CD8-positive, alpha-beta memory T cell (primary cell): ENCODE data around the gene CCS. TPM values are rescaled to one million over a fixed set of nuclear protein-coding genes. Genes with fewer than 3 reads are reported as not detected.
A peak's percentile ranks its signal among the peaks of the same experiment; 100 is the strongest.

Source experiments
- CTCF ChIA-PET: fragments of 350-600 bp; sonication (Branson Sonifier 250); formaldehyde crosslinking; loops from one replicate; lab custom pipeline; 2021; ENCODE audit warnings: antibody characterized with exemption; lab: Charles Lee
- POLR2A ChIA-PET: fragments of 350-600 bp; sonication (Branson Sonifier 250); formaldehyde crosslinking; loops from one replicate; lab custom pipeline; 2021; ENCODE audit warnings: antibody characterized with exemption; lab: Charles Lee
- DNase-seq, 5 donors: peaks; one replicate each; pipeline versions ENCODE4 v3.0.0 to v3.0.0-alpha.2; 2020 to 2022; ENCODE audit warnings: mixed read lengths in 1 of 5
- H3K27ac ChIP-seq: one replicate; pipeline ENCODE4 v1.7.0; 2013; ENCODE audit warnings: low read depth, mild to moderate bottlenecking, low read length, moderate library complexity
- H3K27me3 ChIP-seq: 2 replicates; pipeline ENCODE4 v1.7.0; 2013; ENCODE audit warnings: low read length, mild to moderate bottlenecking; ENCODE audit not compliant: insufficient read depth, poor library complexity, severe bottlenecking
- H3K36me3 ChIP-seq: 2 replicates; pipeline ENCODE4 v1.7.0; 2013; ENCODE audit warnings: mild to moderate bottlenecking, low read length, moderate library complexity; ENCODE audit not compliant: insufficient read depth
- H3K4me1 ChIP-seq: 2 replicates; pipeline ENCODE4 v1.7.0; 2013; ENCODE audit warnings: mild to moderate bottlenecking, low read length, moderate library complexity; ENCODE audit not compliant: insufficient read depth
- H3K4me3 ChIP-seq: 2 replicates; pipeline ENCODE4 v1.7.0; 2013; ENCODE audit warnings: mild to moderate bottlenecking, low read length
- H3K9me3 ChIP-seq: 2 replicates; pipeline ENCODE4 v1.7.0; 2013; ENCODE audit warnings: mild to moderate bottlenecking, low read length
- H3K27ac Mint-ChIP-seq, 8 donors: one replicate each; pipeline ENCODE4 v1.8.0; 2020 to 2021; ENCODE audit warnings: mixed read lengths in 8 of 8, mild to moderate bottlenecking in 6 of 8, inconsistent platforms in 3 of 8, moderate library complexity in 3 of 8
- H3K27me3 Mint-ChIP-seq, 2 donors: one replicate each; pipeline ENCODE4 v1.8.0; 2020 to 2021; ENCODE audit warnings: mixed read lengths in 2 of 2, mild to moderate bottlenecking in 1 of 2, moderate library complexity in 1 of 2
- H3K36me3 Mint-ChIP-seq, 3 donors: one replicate each; pipeline ENCODE4 v1.8.0; 2020 to 2021; ENCODE audit warnings: mixed read lengths in 3 of 3, inconsistent platforms in 1 of 3, mild to moderate bottlenecking in 1 of 3
- H3K4me1 Mint-ChIP-seq, 3 donors: one replicate each; pipeline ENCODE4 v1.8.0; 2020 to 2021; ENCODE audit warnings: mixed read lengths in 3 of 3, inconsistent platforms in 1 of 3, mild to moderate bottlenecking in 1 of 3
- H3K4me3 Mint-ChIP-seq, 7 donors: one replicate each; pipeline ENCODE4 v1.8.0; 2020 to 2021; ENCODE audit warnings: mixed read lengths in 7 of 7, mild to moderate bottlenecking in 6 of 7, moderate library complexity in 4 of 7, inconsistent platforms in 2 of 7
- H3K9me3 Mint-ChIP-seq, 5 donors: one replicate each; pipeline ENCODE4 v1.8.0; 2020 to 2022; ENCODE audit warnings: mixed read lengths in 5 of 5, mild to moderate bottlenecking in 3 of 5, moderate library complexity in 2 of 5, inconsistent platforms in 1 of 5
- polyA plus RNA-seq: library from polyadenylated mRNA; unstranded; fragments of 300-500 nt; fragmentation: Illumina TruSeq; gene quantifications from one replicate; pipeline ENCODE4 v1.2.3, GENCODE V29; 2021
- total RNA-seq, 2 experiments: library from RNA; stranded (reverse); gene quantifications; one replicate each; pipeline ENCODE4 v1.2.3, GENCODE V29; 2021

Gene CCS
- total and polyA plus RNA-seq, 3 experiments from 2014 or later: 24.1 to 41.1 (median 25.7) TPM

GRCh38 chr11:66652651-66653050 is 59.7 kb downstream of the CCS start:
- no peak overlapping the region for H3K4me3 Mint-ChIP-seq
- peaks cover 0 to 63% (median 19%) of the 10 kb centered on the region in 3 donors for H3K36me3 Mint-ChIP-seq
- POLR2A ChIA-PET: interaction anchor here (3.6 kb wide), 1 partner anchor 13 kb away, joined by 30 read pairs; the partner anchor contains the start of gene RBM4
- no peak overlapping the region for H3K4me3 ChIP-seq
- DNase-seq: no peak
- no peaks in the 10 kb centered on the region for H3K9me3 ChIP-seq
- H3K4me1 ChIP-seq: peaks cover 9% of the 10 kb centered on the region
- H3K27me3 Mint-ChIP-seq: no peaks in the 10 kb centered on the region
- peaks cover 13% of the 10 kb centered on the region for H3K36me3 ChIP-seq
- peak overlapping the region in 5 of 8 donors; percentile 29 to 79 (median 61) for H3K27ac Mint-ChIP-seq
- H3K27ac ChIP-seq: no peak overlapping the region
- CTCF ChIA-PET: interaction anchor here (0.7 to 1.2 kb wide), 2 partner anchors 12 to 214 kb away, joined by 3 read pairs; partner anchors contain the start of gene MRPL11
- peaks cover 31 to 50% (median 38%) of the 10 kb centered on the region in 3 donors for H3K4me1 Mint-ChIP-seq
- H3K9me3 Mint-ChIP-seq: no peaks in the 10 kb centered on the region
- H3K27me3 ChIP-seq: no peaks in the 10 kb centered on the region

- Mint-ChIP-seq H3K27ac (peak overlapping the region in 2 of 8 donors; percentile 42 to 46), H3K4me1 (peaks cover 29 to 48% (median 36%) of the 10 kb centered on the region in 3 donors), H3K27me3 (no peaks in the 10 kb centered on the region), H3K9me3 (no peaks in the 10 kb centered on the region), H3K36me3 (peaks cover 0 to 61% (median 18%) of the 10 kb centered on the region in 3 donors), H3K4me3 (peak overlapping the region in 1 of 7 donors; percentile 77)
- peaks cover 9% of the 10 kb centered on the region for H3K4me1 ChIP-seq
- H3K27me3 ChIP-seq: no peaks in the 10 kb centered on the region
- POLR2A ChIA-PET: interaction anchor here (0.7 to 3.6 kb wide), 2 partner anchors 13 to 16 kb away, joined by 6 to 30 read pairs; partner anchors contain the start of gene RBM4
- CTCF ChIA-PET: interaction anchor here (1.2 kb wide), 1 partner anchor 12 kb away, joined by 3 read pairs; no protein-coding TSS in a partner anchor
- no peak overlapping the region for H3K27ac ChIP-seq
- peaks cover 13% of the 10 kb centered on the region for H3K36me3 ChIP-seq
- no peak overlapping the region for H3K4me3 ChIP-seq
- H3K9me3 ChIP-seq: no peaks in the 10 kb centered on the region
- no peak for DNase-seq
These were observed 60.1 kb downstream of the CCS start for GRCh38 chr11:66653123-66653522.

Other genes starting within 250 kb of the CCS start
- 10 to 100 TPM; 66.1 to 66.5 TPM for gene BRMS1, start 248.1 kb upstream of the CCS start, total RNA-seq
- gene BRMS1, start 248.1 kb upstream of the CCS start, polyA plus RNA-seq: 76.4 TPM
- gene B4GAT1, start 245.6 kb upstream of the CCS start, total RNA-seq: 10 to 100 TPM; 11.1 to 13.0 TPM
- gene B4GAT1, start 245.6 kb upstream of the CCS start, polyA plus RNA-seq: 13.3 TPM
- 1 to 10 TPM; 7.9 to 8.5 TPM for gene SLC29A2, start 221.4 kb upstream of the CCS start, total RNA-seq
- 1.9 TPM for gene SLC29A2, start 221.4 kb upstream of the CCS start, polyA plus RNA-seq
- gene NPAS4, start 172.2 kb upstream of the CCS start, total RNA-seq: not detected
- gene NPAS4, start 172.2 kb upstream of the CCS start, polyA plus RNA-seq: not detected
- gene MRPL11, start 154.3 kb upstream of the CCS start, total RNA-seq: 100 to 1,000 TPM; 148 to 152 TPM
- 86.9 TPM for gene MRPL11, start 154.3 kb upstream of the CCS start, polyA plus RNA-seq
- 1 to 10 TPM; 5.3 to 6.6 TPM for gene PELI3, start 126.3 kb upstream of the CCS start, total RNA-seq
- gene PELI3, start 126.3 kb upstream of the CCS start, polyA plus RNA-seq: 7.0 TPM
- gene DPP3, start 112.8 kb upstream of the CCS start, total RNA-seq: 10 to 100 TPM; 67.7 to 80.1 TPM
- 32.5 TPM for gene DPP3, start 112.8 kb upstream of the CCS start, polyA plus RNA-seq
- gene BBS1, start 82.5 kb upstream of the CCS start, total RNA-seq: 10 to 100 TPM; 17.7 to 21.2 TPM
- gene BBS1, start 82.5 kb upstream of the CCS start, polyA plus RNA-seq: 15.6 TPM
- gene ZDHHC24, start 47.1 kb upstream of the CCS start, total RNA-seq: 10 to 100 TPM; 16.6 to 17.1 TPM
- 21.5 TPM for gene ZDHHC24, start 47.1 kb upstream of the CCS start, polyA plus RNA-seq
- gene ACTN3, start 46.3 kb upstream of the CCS start, total RNA-seq: under 1 TPM; 0.31 to 0.33 TPM
- gene ACTN3, start 46.3 kb upstream of the CCS start, polyA plus RNA-seq: not detected
- 1 to 10 TPM; 5.6 to 6.0 TPM for gene CTSF, start 24.6 kb upstream of the CCS start, total RNA-seq
- 20.6 TPM for gene CTSF, start 24.6 kb upstream of the CCS start, polyA plus RNA-seq
- gene CCDC87, start 122 bp upstream of the CCS start, total RNA-seq: under 1 TPM; 0.20 to 0.27 TPM
- not detected for gene CCDC87, start 122 bp upstream of the CCS start, polyA plus RNA-seq
- 100 to 1,000 TPM; 152 to 165 TPM for gene RBM14, start 23.4 kb downstream of the CCS start, total RNA-seq
- 87.9 TPM for gene RBM14, start 23.4 kb downstream of the CCS start, polyA plus RNA-seq
- 100 to 1,000 TPM; 115 to 124 TPM for gene RBM4, start 45.5 kb downstream of the CCS start, total RNA-seq
- 224 TPM for gene RBM4, start 45.5 kb downstream of the CCS start, polyA plus RNA-seq
- 10 to 100 TPM; 19.5 to 20.0 TPM for gene RBM4B, start 84.7 kb downstream of the CCS start, total RNA-seq
- 13.1 TPM for gene RBM4B, start 84.7 kb downstream of the CCS start, polyA plus RNA-seq
- under 1 TPM; 0.81 to 0.84 TPM for gene SPTBN2, start 136.0 kb downstream of the CCS start, total RNA-seq
- not detected for gene SPTBN2, start 136.0 kb downstream of the CCS start, polyA plus RNA-seq